ENCODE measurements around the gene LTA4H. TPM values are rescaled to one million over a fixed set of nuclear protein-coding genes. Genes with fewer than 3 reads are reported as not detected.

LTA4H gene
- polyA plus RNA-seq, 1 donor (not counting 4 experiments of a cell fraction or from before 2014, with no cell fraction given): 183 TPM

DNA sequence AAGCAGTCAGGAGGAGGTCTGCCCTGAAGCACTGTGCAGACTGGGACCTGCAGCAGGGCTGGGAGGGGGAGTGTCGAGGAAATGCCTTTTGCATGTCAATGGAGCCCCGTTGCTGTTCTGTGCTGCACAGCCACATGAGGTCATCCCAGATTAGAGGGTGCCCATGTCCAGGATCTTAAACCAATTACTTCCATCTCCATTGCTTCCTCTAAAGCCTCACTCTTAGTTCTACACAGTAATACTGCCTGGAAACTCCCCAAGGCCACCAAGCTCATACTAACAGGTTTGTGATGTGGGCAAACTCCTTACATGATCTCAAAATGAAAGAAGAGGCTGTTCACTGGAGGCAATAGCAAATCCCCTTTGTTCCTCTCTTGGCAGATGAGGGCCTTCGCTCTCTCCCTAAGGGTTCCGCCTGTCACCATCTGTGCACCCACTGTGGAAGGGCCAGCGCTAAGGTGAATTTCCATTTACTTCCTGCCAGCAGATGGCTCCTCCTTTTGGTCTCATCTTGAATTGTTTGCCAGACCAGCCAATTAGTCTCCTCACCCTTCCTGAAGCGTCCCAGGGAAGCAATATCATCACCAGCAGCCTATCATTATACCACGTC, 35.4 kb upstream of the LTA4H start:
- no peak for FAIRE-seq
- no peak overlapping the region for H3K27ac ChIP-seq (ENCODE audit: control insufficient read depth, insufficient read depth, low read length)
- DNase-seq (ENCODE audit: low read depth, low spot score): no peak

DNA sequence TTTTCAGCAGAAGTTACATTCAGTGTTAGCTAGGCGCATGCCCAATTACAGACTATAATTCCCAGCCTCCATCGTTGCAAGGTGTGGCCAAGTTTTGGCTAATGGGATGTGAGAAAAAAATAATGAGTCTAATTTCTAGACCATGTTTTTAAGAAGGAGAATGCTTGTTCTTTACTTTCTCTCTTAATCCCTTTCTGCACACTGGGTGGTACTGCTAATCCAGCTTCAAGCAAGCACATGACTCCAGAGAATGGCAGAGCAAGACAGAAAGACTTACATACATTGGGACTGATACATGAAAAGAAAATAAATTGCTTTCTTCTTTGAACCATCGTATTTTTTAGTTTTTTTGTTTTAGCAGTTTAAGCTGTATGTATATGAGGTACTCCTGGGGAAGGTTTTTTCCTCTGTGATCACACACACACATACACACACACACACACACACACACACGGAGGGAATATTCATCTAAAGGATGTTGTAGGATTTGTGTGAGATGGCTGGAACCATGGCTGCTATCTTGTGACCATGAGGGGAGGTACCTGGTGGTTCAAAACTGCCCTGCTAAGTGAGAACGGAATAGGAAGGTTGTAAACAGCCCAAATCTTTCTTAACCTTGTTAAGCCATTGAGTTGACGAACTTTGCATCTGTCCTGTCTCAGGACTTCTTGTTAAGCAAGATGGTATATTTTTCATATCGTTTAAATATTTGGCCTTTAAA, 34.3 kb upstream of the LTA4H start:
- H3K4me3 ChIP-seq (ENCODE audit: control insufficient read depth in 2 of 3, extremely low read depth in 1 of 3, insufficient read depth in 2 of 3, low read depth in 1 of 3, low read length in 3 of 3): no peak overlapping the region
- H4K20me1 ChIP-seq (ENCODE audit: control insufficient read depth, extremely low read depth, insufficient read depth, low read length): no peaks in the 10 kb centered on the region
- H3K4me1 ChIP-seq (ENCODE audit: control insufficient read depth, extremely low read depth, insufficient read depth, low read length): peaks cover 20% of the 10 kb centered on the region
- H3K9me1 ChIP-seq (ENCODE audit: control insufficient read depth, extremely low read depth, insufficient read depth, low read length): no peaks in the 10 kb centered on the region
- no peak overlapping the region for H3K9ac ChIP-seq (ENCODE audit: control insufficient read depth, extremely low read depth, insufficient read depth, low read length)
- no peaks in the 10 kb centered on the region for H3K36me3 ChIP-seq (ENCODE audit: control insufficient read depth in 2 of 2, extremely low read depth in 1 of 2, insufficient read depth in 2 of 2, low read length in 2 of 2)
- no peak overlapping the region for H3K4me2 ChIP-seq (ENCODE audit: control insufficient read depth, extremely low read depth, insufficient read depth, low read depth, low read length)
- DNase-seq (ENCODE audit: low read depth, low spot score): no peak
- TF ChIP-seq CTCF (optimal IDR thresholded peaks at IDR 0.05 in 1 of 3, IDR thresholded peaks at IDR 0.05 in 1 of 3, conservative IDR thresholded peaks at IDR 0.05 in 1 of 3; ENCODE audit: extremely low read depth in 1 of 3, insufficient read depth in 2 of 3, low read length in 3 of 3): no peak
- no peak for TF ChIP-seq EZH2 (IDR thresholded peaks at IDR 0.05; ENCODE audit: low read length)
- H3K27ac ChIP-seq (ENCODE audit: control insufficient read depth, insufficient read depth, low read length): no peak overlapping the region
- H3K9me3 ChIP-seq (ENCODE audit: control insufficient read depth, low read depth, low read length): no peaks in the 10 kb centered on the region
- H3K27me3 ChIP-seq (ENCODE audit: control insufficient read depth, extremely low read depth, insufficient read depth, low read length): no peaks in the 10 kb centered on the region
- no peaks in the 10 kb centered on the region for H3K79me2 ChIP-seq (ENCODE audit: control insufficient read depth, insufficient read depth, low read length)
- dilution Hi-C loops (cut with MboI; ENCODE audit: extremely low pct_ligation_motif_present, low sequenced_read_pairs): no loop called here
- FAIRE-seq: no peak
- H2AFZ ChIP-seq (ENCODE audit: control insufficient read depth, low read length): no peak overlapping the region

More for the DNA sequence above, 35.4 kb upstream of the LTA4H start:
- Histone ChIP-seq H3K4me2 (ENCODE audit: control insufficient read depth, extremely low read depth, insufficient read depth, low read depth, low read length) (peak overlapping the region; percentile 31), H3K4me1 (ENCODE audit: control insufficient read depth, extremely low read depth, insufficient read depth, low read length) (peaks cover 20% of the 10 kb centered on the region), H2AFZ (ENCODE audit: control insufficient read depth, low read length) (peak overlapping the region; percentile 72), H3K9me1 (ENCODE audit: control insufficient read depth, extremely low read depth, insufficient read depth, low read length) (no peaks in the 10 kb centered on the region), H3K79me2 (ENCODE audit: control insufficient read depth, insufficient read depth, low read length) (no peaks in the 10 kb centered on the region), H3K9me3 (ENCODE audit: control insufficient read depth, low read depth, low read length) (no peaks in the 10 kb centered on the region), H3K9ac (ENCODE audit: control insufficient read depth, extremely low read depth, insufficient read depth, low read length) (no peak overlapping the region), H3K4me3 (ENCODE audit: control insufficient read depth in 2 of 3, extremely low read depth in 1 of 3, insufficient read depth in 2 of 3, low read depth in 1 of 3, low read length in 3 of 3) (no peak overlapping the region), H4K20me1 (ENCODE audit: control insufficient read depth, extremely low read depth, insufficient read depth, low read length) (no peaks in the 10 kb centered on the region), H3K36me3 (ENCODE audit: control insufficient read depth in 2 of 2, extremely low read depth in 1 of 2, insufficient read depth in 2 of 2, low read length in 2 of 2) (no peaks in the 10 kb centered on the region), H3K27me3 (ENCODE audit: control insufficient read depth, extremely low read depth, insufficient read depth, low read length) (no peaks in the 10 kb centered on the region)
- no peak for TF ChIP-seq EZH2 (IDR thresholded peaks at IDR 0.05; ENCODE audit: low read length)
- TF ChIP-seq CTCF (optimal IDR thresholded peaks at IDR 0.05 in 1 of 3, IDR thresholded peaks at IDR 0.05 in 1 of 3, conservative IDR thresholded peaks at IDR 0.05 in 1 of 3; ENCODE audit: extremely low read depth in 1 of 3, insufficient read depth in 2 of 3, low read length in 3 of 3): peak; percentile 23 to 55 (median 42)
- dilution Hi-C loops (cut with MboI; ENCODE audit: extremely low pct_ligation_motif_present, low sequenced_read_pairs): no loop called here
